Thyroid gland (tissue), 4 donors: ENCODE results near the gene C2orf49. TPM values are rescaled to one million over a fixed set of nuclear protein-coding genes. Genes with fewer than 3 reads are reported as not detected.

Source experiments
- DNase-seq, 2 donors: peaks; one replicate each; pipeline ENCODE4 v3.0.0-alpha.2; 2019
- H3K27ac ChIP-seq, 3 donors: fragments of 200-600 bp; sonication (generic); 1 replicate in 2 of 3; 2 replicates in 1 of 3; pipeline ENCODE4 v1.5.1; 2016 to 2019; ENCODE audit warnings: mild to moderate bottlenecking in 1 of 3, moderate library complexity in 1 of 3
- H3K27me3 ChIP-seq: fragments of 200-600 bp; sonication (generic); one replicate; pipeline ENCODE4 v1.5.1; 2019
- H3K36me3 ChIP-seq, 2 donors: fragments of 200-600 bp; sonication (generic); one replicate each; pipeline ENCODE4 v1.5.1; 2016 to 2019
- H3K4me1 ChIP-seq, 2 donors: fragments of 200-600 bp; sonication (generic); one replicate each; pipeline ENCODE4 v1.5.1; 2017 to 2019
- H3K4me3 ChIP-seq, 3 donors: fragments of 200-600 bp; sonication (generic); replicated peaks in 1 of 3; 1 replicate in 2 of 3; 2 replicates in 1 of 3; pipeline ENCODE4 v1.5.1; 2016; ENCODE audit warnings: mild to moderate bottlenecking in 1 of 3
- H3K9me3 ChIP-seq: fragments of 200-600 bp; sonication (generic); one replicate; pipeline ENCODE4 v1.5.1; 2017
- CTCF ChIP-seq, 6 experiments: fragments of 200-600 bp in 3 of 6; fragments of 450-650 bp in 3 of 6; sonication (generic) in 3 of 6; IDR thresholded peaks; one replicate each; pipeline ENCODE4 v1.5.1; 2016 to 2019; ENCODE audit warnings: antibody characterized with exemption in 6 of 6, mild to moderate bottlenecking in 2 of 6, inconsistent platforms in 1 of 6, moderate library complexity in 1 of 6
- POLR2A ChIP-seq, 2 donors: fragments of 450-650 bp; IDR thresholded peaks; one replicate each; pipeline ENCODE4 v1.6.1; 2017; ENCODE audit warnings: antibody characterized with exemption in 2 of 2, mild to moderate bottlenecking in 2 of 2, moderate library complexity in 1 of 2
- WGBS, 2 donors: methylation state at CpG; one replicate each; pipeline ENCODE4 v1.1.5; 2017; 5-methylcytosine and 5-hydroxymethylcytosine counted together
- intact Hi-C: fragments of 100-400 bp; cut with DNase I; formaldehyde crosslinking; loops from one replicate; pipeline ENCODE4 v1.15.1; 2023
- total RNA-seq, 4 donors: library from RNA; depleted of rRNA; stranded (reverse); fragments of >200 nt; gene quantifications; one replicate each; pipeline ENCODE4 v1.2.3, GENCODE V29; 2016

The C2orf49 gene
- 10 to 100 TPM; 16.6 to 41.1 (median 22.1) TPM for total RNA-seq

- intact Hi-C loops: no loop called here
- TF ChIP-seq POLR2A (IDR thresholded peaks at IDR 0.05) (no peak), CTCF (IDR thresholded peaks at IDR 0.05) (peak in 1 of 6 experiments; percentile 6)
- Histone ChIP-seq H3K9me3 (no peaks in the 10 kb centered on the region), H3K27me3 (no peaks in the 10 kb centered on the region), H3K4me1 (peaks cover 9 to 21% of the 10 kb centered on the region in 2 donors), H3K36me3 (peaks cover 16 to 21% of the 10 kb centered on the region in 2 donors), H3K4me3 (peak within 1 kb of the TSS; percentile 61 to 92 (median 70)), H3K27ac (peak within 1 kb of the TSS; percentile 86 to 95 (median 88))
- WGBS, 2 donors: 0 to 1% methylated on average over 41 of the region's 58 CpGs
- DNase-seq: peak; percentile 85 to 88
These were observed at the start of gene C2orf49 for GRCh38 chr2:105337122-105338019. Gene C2orf49 (plus strand): TSS chr2:105337540. CDS start chr2:105337588, 48 bp downstream.

- DNase-seq: peak; percentile 23 to 39
- intact Hi-C loops: no loop called here
- H3K4me3 ChIP-seq: no peak overlapping the region
- H3K27ac ChIP-seq: no peak overlapping the region
- H3K27me3 ChIP-seq: no peaks in the 10 kb centered on the region
- 70 to 74% methylated on average over 5 of the region's 5 CpGs for WGBS, 2 donors
- H3K4me1 ChIP-seq: no peaks in the 10 kb centered on the region
- no peaks in the 10 kb centered on the region for H3K9me3 ChIP-seq
- H3K36me3 ChIP-seq: peaks cover 16 to 18% of the 10 kb centered on the region in 2 donors
- TF ChIP-seq POLR2A (IDR thresholded peaks at IDR 0.05) (no peak), CTCF (IDR thresholded peaks at IDR 0.05) (peak in 2 of 6 experiments; percentile 32 to 48)
These were observed 49.6 kb upstream of the C2orf49 start for GRCh38 chr2:105287692-105288091.

GRCh38 chr2:105288133-105288532 is 49.2 kb upstream of the C2orf49 start:
- WGBS, 2 donors: 93% methylated on average over 7 of the region's 7 CpGs
- no peak overlapping the region for H3K27ac ChIP-seq
- H3K4me3 ChIP-seq: no peak overlapping the region
- no peaks in the 10 kb centered on the region for H3K27me3 ChIP-seq
- no peaks in the 10 kb centered on the region for H3K4me1 ChIP-seq
- DNase-seq: no peak
- TF ChIP-seq CTCF (IDR thresholded peaks at IDR 0.05) (no peak), POLR2A (IDR thresholded peaks at IDR 0.05) (no peak)
- peaks cover 16 to 18% of the 10 kb centered on the region in 2 donors for H3K36me3 ChIP-seq
- intact Hi-C loops: no loop called here
- H3K9me3 ChIP-seq: no peaks in the 10 kb centered on the region

GRCh38 chr2:105290981-105291660 is 46.2 kb upstream of the C2orf49 start:
- TF ChIP-seq CTCF (IDR thresholded peaks at IDR 0.05) (no peak), POLR2A (IDR thresholded peaks at IDR 0.05) (no peak)
- DNase-seq: no peak
- Histone ChIP-seq H3K27me3 (no peaks in the 10 kb centered on the region), H3K27ac (no peak overlapping the region), H3K4me3 (no peak overlapping the region), H3K36me3 (peaks cover 4 to 7% of the 10 kb centered on the region in 2 donors), H3K9me3 (no peaks in the 10 kb centered on the region), H3K4me1 (peaks cover 9 to 19% of the 10 kb centered on the region in 2 donors)
- 97 to 99% methylated on average over 6 of the region's 6 CpGs for WGBS, 2 donors
- intact Hi-C loops: no loop called here
